Psoas muscle (tissue), 8 donors: ENCODE measurements around the gene ZBTB49. TPM values are rescaled to one million over a fixed set of nuclear protein-coding genes. Genes with fewer than 3 reads are reported as not detected.

Experiments
- ATAC-seq, 4 donors: fragments of 200-7000 bp; cut with Tn5 transposase; one replicate each; pipeline ENCODE4 v1.9.1; 2020; ENCODE audit warnings: moderate library complexity in 3 of 4, mild to moderate bottlenecking in 2 of 4
- DNase-seq, 2 donors: peaks; one replicate each; pipeline ENCODE4 v3.0.0-alpha.2; 2020
- H3K27ac ChIP-seq: fragments of 200-600 bp; one replicate; pipeline ENCODE4 v1.8.0; 2022
- H3K27me3 ChIP-seq, 3 donors: fragments of 200-600 bp in 1 of 3; one replicate each; pipeline versions ENCODE4 v1.6.1 to v1.8.0; 2013 to 2022; ENCODE audit warnings: low read length in 2 of 3, mild to moderate bottlenecking in 2 of 3, moderate library complexity in 1 of 3; ENCODE audit not compliant: insufficient read depth in 3 of 3
- H3K36me3 ChIP-seq, 2 donors: fragments of 200-600 bp in 1 of 2; one replicate each; pipeline versions ENCODE4 v1.6.1 to v1.8.0; 2013 to 2022; ENCODE audit warnings: low read depth in 1 of 2, mild to moderate bottlenecking in 1 of 2, moderate library complexity in 1 of 2; ENCODE audit not compliant: insufficient read depth in 1 of 2
- H3K4me1 ChIP-seq: fragments of 200-600 bp; one replicate; pipeline ENCODE4 v1.8.0; 2022
- H3K4me3 ChIP-seq: fragments of 200-600 bp; one replicate; pipeline ENCODE4 v1.8.0; 2022; ENCODE audit warnings: mild to moderate bottlenecking
- H3K9me3 ChIP-seq: fragments of 200-600 bp; one replicate; pipeline ENCODE4 v1.8.0; 2022
- CTCF ChIP-seq: fragments of 200-600 bp; IDR thresholded peaks from one replicate; pipeline ENCODE4 v1.8.0; 2022; ENCODE audit warnings: antibody characterized with exemption
- WGBS, 3 donors: extraction: QIAGEN DNeasy Blood & Tissue Kit; methylation state at CpG; one replicate each; pipeline versions ENCODE4 v1.1.6 to v1.1.7; 2013; 5-methylcytosine and 5-hydroxymethylcytosine counted together
- intact Hi-C, 2 donors: fragments of 100-400 bp; cut with DNase I; formaldehyde crosslinking; loops; one replicate each; pipeline versions ENCODE4 v1.11.0 to v1.14.2; 2022
- polyA plus RNA-seq, 3 donors: library from polyadenylated mRNA; stranded (reverse); fragments of 200-250 nt; gene quantifications; one replicate each; pipeline ENCODE4 v1.2.3, GENCODE V29; 2013
- total RNA-seq, 4 donors: library from RNA; stranded (reverse); fragmentation: NEBNext Ultra II Directional in 2 of 4; extraction: Animal tissue kit (Norgen Biotek cat#: 25700) in 2 of 4; gene quantifications; one replicate each; pipeline versions ENCODE4 v1.2.1 to v1.2.4, GENCODE V29; 2021 to 2023
- donor health status: healthy with polysubstance abuse.
- donor health status: DM: no; HTN: no; CAD: no; lungs with moderate emphysema.
- donor health status: Bipolar disorder and iron deficiency.
- donor health status: healthy.
- donor health status: DM: yes; HTN: yes; CAD: no.
- donor health status: DM: no; HTN: no; CAD: no.
- donor health status: DM: no; HTN: no; CAD: no.
- donor health status: DM: yes; HTN: yes; CAD: no.

Gene ZBTB49
- total and polyA plus RNA-seq, 7 donors: 2.5 to 7.0 (median 4.2) TPM

GRCh38 chr4:4316150-4316495, 26.1 kb downstream of the ZBTB49 start:
- no peak for ATAC-seq
- Histone ChIP-seq H3K4me3 (no peak overlapping the region), H3K36me3 (peaks cover 12 to 88% of the 10 kb centered on the region in 2 donors), H3K27ac (no peak overlapping the region), H3K4me1 (no peaks in the 10 kb centered on the region), H3K9me3 (no peaks in the 10 kb centered on the region), H3K27me3 (no peaks in the 10 kb centered on the region)
- intact Hi-C loops: no loop called here
- TF ChIP-seq CTCF: no peak
- WGBS, 3 donors: 84 to 93% (median 91%) methylated on average over 13 of the region's 13 CpGs
- no peak for DNase-seq

GRCh38 chr4:4317496-4318232, 27.6 kb downstream of the ZBTB49 start:
- WGBS, 3 donors: 88 to 94% (median 90%) methylated on average over 22 to 23 of the region's 23 CpGs
- intact Hi-C loops: no loop called here
- Histone ChIP-seq H3K4me1 (no peaks in the 10 kb centered on the region), H3K27ac (no peak overlapping the region), H3K9me3 (no peaks in the 10 kb centered on the region), H3K27me3 (no peaks in the 10 kb centered on the region), H3K36me3 (peaks cover 13 to 98% of the 10 kb centered on the region in 2 donors), H3K4me3 (no peak overlapping the region)
- ATAC-seq (no peak), DNase-seq (no peak)
- TF ChIP-seq CTCF: no peak

GRCh38 chr4:4320528-4320927, 30.5 kb downstream of the ZBTB49 start:
- Histone ChIP-seq H3K4me3 (no peak overlapping the region), H3K27me3 (no peaks in the 10 kb centered on the region), H3K36me3 (peaks cover 10 to 70% of the 10 kb centered on the region in 2 donors), H3K4me1 (no peaks in the 10 kb centered on the region), H3K27ac (no peak overlapping the region), H3K9me3 (no peaks in the 10 kb centered on the region)
- no peak for DNase-seq
- no peak for ATAC-seq
- intact Hi-C loops: no loop called here
- no peak for TF ChIP-seq CTCF
- 94 to 97% (median 95%) methylated on average over 15 of the region's 15 CpGs for WGBS, 3 donors

- no peak for ATAC-seq
- Histone ChIP-seq H3K36me3 (peaks cover 5 to 64% of the 10 kb centered on the region in 2 donors), H3K4me1 (no peaks in the 10 kb centered on the region), H3K4me3 (no peak overlapping the region), H3K9me3 (no peaks in the 10 kb centered on the region), H3K27ac (no peak overlapping the region), H3K27me3 (no peaks in the 10 kb centered on the region)
- 91 to 93% (median 93%) methylated on average over 26 of the region's 26 CpGs for WGBS, 3 donors
- TF ChIP-seq CTCF: no peak
- no peak for DNase-seq
- intact Hi-C loops: no loop called here
Measured at GRCh38 chr4:4320951-4321714, 31.1 kb downstream of the ZBTB49 start.
